GM12878 (cell line): ENCODE results near the gene CCT6B. TPM values are rescaled to one million over a fixed set of nuclear protein-coding genes. Genes with fewer than 3 reads are reported as not detected.
A peak's percentile ranks its signal among the peaks of the same experiment; 100 is the strongest.

Source experiments
- BACH1 ChIP-seq: fragments of 450-650 bp; IDR thresholded peaks from 2 replicates; pipeline ENCODE4 v1.6.1; 2017; ENCODE audit warnings: mild to moderate bottlenecking, borderline replicate concordance
- BRCA1 ChIP-seq: IDR thresholded peaks from 2 replicates; pipeline ENCODE4 v1.6.1; 2011; ENCODE audit warnings: low read depth, low read length, improper control_type of control experiment
- CBFB ChIP-seq: IDR thresholded peaks from 2 replicates; pipeline ENCODE4 v1.6.1; 2016; ENCODE audit warnings: antibody characterized with exemption, low read depth
- DPF2 ChIP-seq: fragments of 450-650 bp; IDR thresholded peaks from 2 replicates; pipeline ENCODE4 v1.6.1; 2017; ENCODE audit warnings: mild to moderate bottlenecking
- E4F1 ChIP-seq: fragments of 450-650 bp; IDR thresholded peaks from 2 replicates; pipeline ENCODE4 v1.6.1; 2018; ENCODE audit warnings: borderline replicate concordance, mild to moderate bottlenecking; ENCODE audit not compliant: partially characterized antibody
- IRF5 ChIP-seq: fragments of 450-650 bp; IDR thresholded peaks from 2 replicates; pipeline ENCODE4 v1.6.1; 2017; ENCODE audit warnings: borderline replicate concordance
- NFXL1 ChIP-seq: fragments of 450-650 bp; IDR thresholded peaks from 2 replicates; pipeline ENCODE4 v1.6.1; 2017; ENCODE audit warnings: antibody characterized with exemption, mild to moderate bottlenecking, borderline replicate concordance
- PKNOX1 ChIP-seq: fragments of 450-650 bp; IDR thresholded peaks from 2 replicates; pipeline ENCODE4 v1.6.1; 2016; ENCODE audit warnings: mild to moderate bottlenecking
- PML ChIP-seq: IDR thresholded peaks from 2 replicates; pipeline ENCODE4 v1.6.1; 2012; ENCODE audit warnings: low read length, inconsistent platforms
- RAD21 ChIP-seq: IDR thresholded peaks from 2 replicates; pipeline ENCODE4 v1.6.1; 2011; ENCODE audit warnings: mild to moderate bottlenecking, low read depth, low read length, moderate library complexity; ENCODE audit not compliant: insufficient read depth
- RBBP5 ChIP-seq: fragments of 200-600 bp; sonication (generic); conservative IDR thresholded peaks from 2 replicates; pipeline ENCODE4 v1.6.1; 2016
- SIN3A ChIP-seq: IDR thresholded peaks from 2 replicates; pipeline ENCODE4 v1.6.1; 2012; ENCODE audit warnings: low read depth, low read length, improper control_type of control experiment
- SPI1 ChIP-seq: IDR thresholded peaks from 2 replicates; pipeline ENCODE4 v1.6.1; 2011; ENCODE audit warnings: low read depth, mild to moderate bottlenecking, low read length, moderate library complexity, borderline replicate concordance; ENCODE audit not compliant: insufficient read depth
- SREBF1 ChIP-seq: IDR thresholded peaks from 2 replicates; pipeline ENCODE4 v1.6.1; 2012; ENCODE audit warnings: mild to moderate bottlenecking, low read length
- SRF ChIP-seq, 2 experiments: IDR thresholded peaks; 2 replicates each; pipeline ENCODE4 v1.6.1; 2011; ENCODE audit warnings: low read depth in 2 of 2, low read length in 2 of 2, mild to moderate bottlenecking in 1 of 2, moderate library complexity in 1 of 2
- TAF1 ChIP-seq: IDR thresholded peaks from 2 replicates; pipeline ENCODE4 v1.6.1; 2011; ENCODE audit warnings: mild to moderate bottlenecking, low read depth, low read length, borderline replicate concordance
- TARDBP ChIP-seq: IDR thresholded peaks from 2 replicates; pipeline ENCODE4 v1.6.1; 2016; ENCODE audit warnings: borderline replicate concordance
- USF1 ChIP-seq: IDR thresholded peaks from 2 replicates; pipeline ENCODE4 v1.6.1; 2011; ENCODE audit warnings: borderline replicate concordance, low read depth, mild to moderate bottlenecking, moderate library complexity, mixed read lengths, low read length; ENCODE audit not compliant: insufficient read depth; ENCODE audit errors: extremely low read length
- ZBTB40 ChIP-seq: fragments of 450-650 bp; IDR thresholded peaks from 2 replicates; pipeline ENCODE4 v1.6.1; 2016; ENCODE audit warnings: mild to moderate bottlenecking, moderate library complexity, borderline replicate concordance
- ZZZ3 ChIP-seq: IDR thresholded peaks from 2 replicates; pipeline ENCODE4 v1.6.1; 2011; ENCODE audit warnings: low read depth; ENCODE audit not compliant: control insufficient read depth, insufficient read length
- polyA plus RNA-seq, 11 experiments: library from polyadenylated mRNA; depleted of rRNA in 4 of 11; unstranded in 6 of 11; stranded (reverse) in 5 of 11; fragments of >200 nt; fragmentation: Nextera tagmentation in 4 of 11; fragmentation: Illumina TruSeq in 1 of 11; extraction: Ambion mirVana in 4 of 11; extraction: Trizol in 1 of 11; gene quantifications; 1 replicate in 1 of 11; 2 replicates in 10 of 11; pipeline versions ENCODE4 v1.2.1 to v1.2.3, GENCODE V29; 2011 to 2016; ENCODE audit warnings: inconsistent platforms in 2 of 11, missing spikeins in 2 of 11, low read depth in 1 of 11
- total RNA-seq, 4 experiments: library from RNA; depleted of rRNA in 3 of 4; stranded (reverse); fragments of >200 nt in 3 of 4; fragmentation: Illumina TruSeq in 1 of 4; extraction: Trizol in 1 of 4; gene quantifications; 2 replicates each; pipeline versions ENCODE4 v1.2.1 to v1.2.3, GENCODE V29; 2013 to 2021

The CCT6B gene
- total and polyA plus RNA-seq, 10 of the 15 experiments (the other 5 are each of a cell fraction or from before 2014, with no cell fraction given): 1.6 to 6.1 (median 2.6) TPM

GRCh38 chr17:34980681-34981537, 19.6 kb upstream of the CCT6B start (continued):
- TF ChIP-seq IRF5: no peak
- TF ChIP-seq ZBTB40: no peak
- no peak for TF ChIP-seq PKNOX1
- TF ChIP-seq SREBF1: no peak; the same call in 1 of the 2 replicates
- no peak for TF ChIP-seq PML
- TF ChIP-seq RBBP5: no peak
- TF ChIP-seq ZZZ3: no peak
- no peak for TF ChIP-seq TARDBP
- TF ChIP-seq RAD21: 0 out of 2 replicates have a peak, but pooled peaks have one; percentile 19
- peak; percentile 10; the same call in 1 of the 2 replicates for TF ChIP-seq SIN3A
- peak; percentile 12; the same call in 1 of the 2 replicates for TF ChIP-seq SPI1
- no peak for TF ChIP-seq E4F1
- TF ChIP-seq BRCA1: no peak
- TF ChIP-seq USF1: no peak
- peak; percentile 82; the same call in 1 of the 2 replicates for TF ChIP-seq DPF2
- TF ChIP-seq CBFB: no peak
- peak; percentile 64; the same call in 1 of the 2 replicates for TF ChIP-seq TAF1
- TF ChIP-seq BACH1: peak; percentile 77
- TF ChIP-seq NFXL1: no peak; the same call in 1 of the 2 replicates
- no peak for TF ChIP-seq SRF (IDR thresholded peaks at IDR 0.05; ENCODE audit: low read depth in 2 of 2, low read length in 2 of 2)
